Adrenal gland (tissue), 5 donors: ENCODE data around the gene PLEKHA7.

ENCODE experiments used
- CTCF ChIP-seq, 6 experiments: fragments of 450-650 bp in 4 of 6; fragments of 200-600 bp in 2 of 6; sonication (generic) in 1 of 6; IDR thresholded peaks; 1 replicate in 5 of 6; 2 replicates in 1 of 6; pipeline versions ENCODE4 v1.5.1 to v1.8.0; 2016 to 2021; ENCODE audit warnings: antibody characterized with exemption in 6 of 6, mild to moderate bottlenecking in 2 of 6, moderate library complexity in 1 of 6
- POLR2A ChIP-seq, 2 donors: fragments of 450-650 bp; IDR thresholded peaks; one replicate each; pipeline ENCODE4 v1.6.1; 2017; ENCODE audit warnings: antibody characterized with exemption in 2 of 2, mild to moderate bottlenecking in 2 of 2, moderate library complexity in 1 of 2
- donor health status: DM: no; HTN: no; CAD: no.

GRCh38 chr11:16743478-16743877 lies 270.7 kb downstream of the PLEKHA7 start:
- TF ChIP-seq POLR2A (IDR thresholded peaks at IDR 0.05) (no peak), CTCF (IDR thresholded peaks at IDR 0.05) (no peak)
